HEK293 (cell line): ENCODE data around the gene ZCCHC13.

Source experiments
- CTCF ChIA-PET: fragments of 350-600 bp; formaldehyde crosslinking; extraction: SDS; loops from one replicate; lab custom pipeline; 2021; ENCODE audit warnings: antibody characterized with exemption; lab: Yijun Ruan, JAX
- POLR2A ChIA-PET: fragments of 300-600 bp; formaldehyde crosslinking; extraction: SDS; loops from one replicate; lab custom pipeline; 2020; ENCODE audit warnings: antibody characterized with exemption, inconsistent platforms; lab: Yijun Ruan, JAX
- H3K27ac ChIP-seq: fragments of 200-500 bp; sonication (Bioruptor generic); 2 replicates; pipeline ENCODE4 v1.5.1; 2014; ENCODE audit warnings: low read depth, low read length, control low read depth, inconsistent platforms; ENCODE audit errors: extremely low read depth
- H3K36me3 ChIP-seq, 2 experiments: fragments of 200-500 bp in 1 of 2; sonication (Bioruptor generic) in 1 of 2; 1 replicate in 1 of 2; 2 replicates in 1 of 2; pipeline ENCODE4 v1.5.1; 2014 to 2017; ENCODE audit warnings: inconsistent platforms in 2 of 2, low read length in 2 of 2; ENCODE audit not compliant: control insufficient read depth in 2 of 2, insufficient read depth in 1 of 2
- H3K4me1 ChIP-seq: fragments of 200-500 bp; sonication (Bioruptor generic); 2 replicates; pipeline ENCODE4 v1.5.1; 2014; ENCODE audit warnings: mild to moderate bottlenecking, low read length, inconsistent platforms; ENCODE audit not compliant: control insufficient read depth, insufficient read depth
- H3K4me3 ChIP-seq: 2 replicates; pipeline ENCODE4 v1.5.1; 2011; ENCODE audit warnings: low read depth, mild to moderate bottlenecking, control low read depth, low read length, moderate library complexity
- H3K9me3 ChIP-seq: fragments of 200-500 bp; sonication (Bioruptor generic); 2 replicates; pipeline ENCODE4 v1.5.1; 2014; ENCODE audit warnings: low read depth, low read length, inconsistent platforms; ENCODE audit not compliant: control insufficient read depth, insufficient read depth
- AEBP2 ChIP-seq: fragments of 450-650 bp; formaldehyde crosslinking; IDR thresholded peaks from 2 replicates; pipeline ENCODE4 v1.5.1; 2016; ENCODE audit warnings: missing biosample characterization, missing genetic modification characterization, borderline replicate concordance
- MEIS1 ChIP-seq: sonication (generic); formaldehyde crosslinking; IDR thresholded peaks from 2 replicates; pipeline ENCODE4 v1.8.1; 2022; ENCODE audit warnings: missing genetic modification reagents, mild to moderate bottlenecking, borderline replicate concordance
- PRDM1 ChIP-seq: fragments of 450-650 bp; formaldehyde crosslinking; IDR thresholded peaks from 2 replicates; pipeline ENCODE4; 2016; ENCODE audit warnings: missing biosample characterization, missing genetic modification characterization
- PRDM10 ChIP-seq: fragments of 450-650 bp; formaldehyde crosslinking; IDR thresholded peaks from 2 replicates; pipeline ENCODE4 v1.5.1; 2016; ENCODE audit warnings: missing biosample characterization, missing genetic modification characterization
- REPIN1 ChIP-seq: fragments of 450-650 bp; formaldehyde crosslinking; IDR thresholded peaks from 2 replicates; pipeline ENCODE4 v1.5.1; 2017; ENCODE audit warnings: missing biosample characterization, missing genetic modification characterization, low read depth
- YY2 ChIP-seq: fragments of 450-650 bp; formaldehyde crosslinking; IDR thresholded peaks from 2 replicates; pipeline ENCODE4 v1.5.1; 2016; ENCODE audit warnings: missing biosample characterization, missing genetic modification characterization
- ZBTB48 ChIP-seq: fragments of 450-650 bp; formaldehyde crosslinking; IDR thresholded peaks from 2 replicates; pipeline ENCODE4 v1.5.1; 2016; ENCODE audit warnings: missing biosample characterization, missing genetic modification characterization
- ZBTB49 ChIP-seq: fragments of 450-650 bp; formaldehyde crosslinking; IDR thresholded peaks from 2 replicates; pipeline ENCODE4 v1.5.1; 2016; ENCODE audit warnings: missing biosample characterization, missing genetic modification characterization, low read depth
- ZBTB7A ChIP-seq: fragments of 450-650 bp; formaldehyde crosslinking; IDR thresholded peaks from 2 replicates; pipeline ENCODE4 v1.5.1; 2016; ENCODE audit warnings: low read depth, missing biosample characterization, missing genetic modification characterization
- ZEB2 ChIP-seq: fragments of 450-650 bp; formaldehyde crosslinking; IDR thresholded peaks from 2 replicates; pipeline ENCODE4 v1.5.1; 2016; ENCODE audit warnings: missing biosample characterization, missing genetic modification characterization
- ZNF140 ChIP-seq: fragments of 450-650 bp; formaldehyde crosslinking; IDR thresholded peaks from 2 replicates; pipeline ENCODE4 v1.5.1; 2016; ENCODE audit warnings: missing biosample characterization, missing genetic modification characterization
- ZNF211 ChIP-seq: fragments of 450-650 bp; formaldehyde crosslinking; IDR thresholded peaks from 2 replicates; pipeline ENCODE4 v1.5.1; 2016; ENCODE audit warnings: low read depth, missing biosample characterization, missing genetic modification characterization
- ZNF221 ChIP-seq: fragments of 450-650 bp; formaldehyde crosslinking; IDR thresholded peaks from 2 replicates; pipeline ENCODE4 v1.5.1; 2017; ENCODE audit warnings: missing biosample characterization, missing genetic modification characterization, borderline replicate concordance
- ZNF37A ChIP-seq: fragments of 450-650 bp; IDR thresholded peaks from 2 replicates; pipeline ENCODE4 v1.5.1; 2018; ENCODE audit warnings: missing biosample characterization, missing genetic modification characterization
- ZNF449 ChIP-seq: fragments of 450-650 bp; formaldehyde crosslinking; IDR thresholded peaks from 2 replicates; pipeline ENCODE4 v1.5.1; 2017; ENCODE audit warnings: missing biosample characterization, mild to moderate bottlenecking, missing genetic modification characterization, moderate library complexity
- ZNF514 ChIP-seq: fragments of 450-650 bp; formaldehyde crosslinking; IDR thresholded peaks from 2 replicates; pipeline ENCODE4 v1.5.1; 2016; ENCODE audit warnings: missing biosample characterization, missing genetic modification characterization
- ZNF549 ChIP-seq: fragments of 450-650 bp; IDR thresholded peaks from 2 replicates; pipeline ENCODE4 v1.5.1; 2018; ENCODE audit warnings: missing biosample characterization, missing genetic modification characterization, mild to moderate bottlenecking, inconsistent platforms, moderate library complexity
- ZNF571 ChIP-seq: fragments of 450-650 bp; formaldehyde crosslinking; IDR thresholded peaks from 2 replicates; pipeline ENCODE4 v1.5.0; 2017; ENCODE audit warnings: missing biosample characterization, missing genetic modification characterization
- ZSCAN5A ChIP-seq: fragments of 450-650 bp; formaldehyde crosslinking; IDR thresholded peaks from 2 replicates; pipeline ENCODE4 v1.5.1; 2016; ENCODE audit warnings: missing biosample characterization, missing genetic modification characterization

Gene ZCCHC13

GRCh38 chrX:74274516-74274915, 29.5 kb upstream of the ZCCHC13 start:
- CTCF ChIA-PET, result interaction anchor here (0.6 to 1.0 kb wide), 3 partner anchors 69 to 259 kb away, joined by 3 to 5 read pairs (median 3); no protein-coding TSS in a partner anchor
- no peak overlapping the region for H3K27ac ChIP-seq
- POLR2A ChIA-PET, result interaction anchor here (0.6 kb wide), 1 partner anchor 38 kb away, joined by 8 read pairs; no protein-coding TSS in a partner anchor
- H3K4me1 ChIP-seq, result no peaks in the 10 kb centered on the region
- no peak overlapping the region for H3K4me3 ChIP-seq
- no peaks in the 10 kb centered on the region for H3K9me3 ChIP-seq
- TF ChIP-seq MEIS1 (no peak), ZBTB7A (tag by site-specific recombination) (no peak), ZNF514 (tag by site-specific recombination) (no peak), PRDM1 (tag by site-specific recombination) (no peak), ZNF221 (tag by site-specific recombination) (no peak), ZNF549 (tag by site-specific recombination) (no peak), ZBTB49 (no peak), ZNF37A (tag by site-specific recombination) (no peak), ZNF449 (tag by site-specific recombination) (no peak), ZSCAN5A (no peak), ZNF140 (tag by site-specific recombination) (no peak), AEBP2 (no peak), YY2 (no peak), REPIN1 (tag by site-specific recombination) (no peak), ZNF571 (tag by site-specific recombination) (no peak), ZBTB48 (tag by site-specific recombination) (no peak), ZEB2 (no peak), ZNF211 (tag by site-specific recombination) (no peak), PRDM10 (no peak)
- peaks cover 51 to 77% of the 10 kb centered on the region in 2 experiments for H3K36me3 ChIP-seq
